ENCODE measurements around the gene CLEC6A.
"Not testable (repeated sequence)": the region's sequence is repeated elsewhere in the genome, so short reads cannot be mapped to it uniquely, and the experiment has no call there.

Gene CLEC6A

GRCh38 chr12:8495671-8496070, 39.9 kb downstream of the CLEC6A start:
- not testable (repeated sequence) for DNase-seq (ENCODE audit: low read depth in 2 of 2)

- DNase-seq (ENCODE audit: low read depth in 2 of 2) = not testable (repeated sequence)
These were observed 40.3 kb downstream of the CLEC6A start for GRCh38 chr12:8496074-8496473.

GRCh38 chr12:8499616-8500015, 43.9 kb downstream of the CLEC6A start:
- no peak for DNase-seq (ENCODE audit: low read depth in 2 of 2)

GRCh38 chr12:8501720-8502119, 46.0 kb downstream of the CLEC6A start:
- DNase-seq (ENCODE audit: low read depth in 2 of 2) = no peak

- DNase-seq (ENCODE audit: low read depth in 2 of 2) = no peak
These were observed 48.6 kb downstream of the CLEC6A start for GRCh38 chr12:8504351-8504750.

- DNase-seq (ENCODE audit: low read depth in 2 of 2) = no peak
These were observed 51.8 kb downstream of the CLEC6A start for GRCh38 chr12:8507596-8507995.

- DNase-seq (ENCODE audit: low read depth in 2 of 2) = no peak
These were observed 52.5 kb downstream of the CLEC6A start for GRCh38 chr12:8508223-8508622.

GRCh38 chr12:8508910-8509841, 53.4 kb downstream of the CLEC6A start:
- DNase-seq (ENCODE audit: low read depth in 2 of 2) = no peak

GRCh38 chr12:8513256-8513655, 57.5 kb downstream of the CLEC6A start, which contains the start of gene CLEC4D:
TSS of gene CLEC4D (plus strand) at chr12:8513503. CDS start at chr12:8513733, 230 bp downstream.
- no peak for DNase-seq (ENCODE audit: low read depth in 2 of 2)

- DNase-seq (ENCODE audit: low read depth in 2 of 2) = no peak
These were observed 62.2 kb downstream of the CLEC6A start for GRCh38 chr12:8517971-8518370.

- DNase-seq (ENCODE audit: low read depth in 2 of 2) = no peak
These were observed 63.4 kb downstream of the CLEC6A start for GRCh38 chr12:8519171-8519570.

- DNase-seq (ENCODE audit: low read depth in 2 of 2) = no peak
These were observed 71.7 kb downstream of the CLEC6A start for GRCh38 chr12:8527250-8528130.
